ENCODE results near the gene SLC6A5.

DNA sequence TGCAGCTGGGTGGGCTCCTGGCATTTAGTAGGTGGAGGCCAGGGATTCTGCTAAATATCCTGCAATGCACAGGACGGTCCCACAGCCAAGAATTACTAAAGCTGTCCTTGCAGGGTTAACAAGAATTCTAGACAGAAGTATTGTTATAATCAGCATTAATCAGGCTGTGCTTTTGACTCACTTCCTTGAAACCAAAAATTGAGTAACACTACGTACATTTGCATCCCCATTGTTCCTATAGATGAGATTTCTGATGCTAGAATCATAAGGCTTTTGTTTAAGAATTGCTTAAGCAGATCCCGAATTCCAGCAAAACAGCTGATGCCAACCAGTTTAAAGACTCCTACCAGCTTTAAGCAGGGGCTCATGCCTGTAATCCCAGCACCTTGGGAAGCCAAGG, 11.4 kb downstream of the SLC6A5 start:
- TF ChIP-seq, protein P1, sequence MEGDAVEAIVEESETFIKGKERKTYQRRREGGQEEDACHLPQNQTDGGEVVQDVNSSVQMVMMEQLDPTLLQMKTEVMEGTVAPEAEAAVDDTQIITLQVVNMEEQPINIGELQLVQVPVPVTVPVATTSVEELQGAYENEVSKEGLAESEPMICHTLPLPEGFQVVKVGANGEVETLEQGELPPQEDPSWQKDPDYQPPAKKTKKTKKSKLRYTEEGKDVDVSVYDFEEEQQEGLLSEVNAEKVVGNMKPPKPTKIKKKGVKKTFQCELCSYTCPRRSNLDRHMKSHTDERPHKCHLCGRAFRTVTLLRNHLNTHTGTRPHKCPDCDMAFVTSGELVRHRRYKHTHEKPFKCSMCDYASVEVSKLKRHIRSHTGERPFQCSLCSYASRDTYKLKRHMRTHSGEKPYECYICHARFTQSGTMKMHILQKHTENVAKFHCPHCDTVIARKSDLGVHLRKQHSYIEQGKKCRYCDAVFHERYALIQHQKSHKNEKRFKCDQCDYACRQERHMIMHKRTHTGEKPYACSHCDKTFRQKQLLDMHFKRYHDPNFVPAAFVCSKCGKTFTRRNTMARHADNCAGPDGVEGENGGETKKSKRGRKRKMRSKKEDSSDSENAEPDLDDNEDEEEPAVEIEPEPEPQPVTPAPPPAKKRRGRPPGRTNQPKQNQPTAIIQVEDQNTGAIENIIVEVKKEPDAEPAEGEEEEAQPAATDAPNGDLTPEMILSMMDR (IDR thresholded peaks at IDR 0.05) = no peak
- no peak for TF ChIP-seq POLR2A (IDR thresholded peaks at IDR 0.05)
